Astrocyte (in vitro differentiated cells and primary cell): ENCODE measurements around the gene MAGI1.

Source experiments
- EZH2 ChIP-seq: IDR thresholded peaks from 2 replicates; pipeline ENCODE4 v1.6.1; 2012; ENCODE audit warnings: mild to moderate bottlenecking, low read length, inconsistent platforms; ENCODE audit not compliant: insufficient read depth
- TF ChIP-seq, protein P1 (sequence below): IDR thresholded peaks from 2 replicates; pipeline ENCODE4 v1.5.1; 2011; ENCODE audit warnings: low read depth, mild to moderate bottlenecking, inconsistent platforms, low read length, moderate library complexity; ENCODE audit not compliant: insufficient read depth

DNA sequence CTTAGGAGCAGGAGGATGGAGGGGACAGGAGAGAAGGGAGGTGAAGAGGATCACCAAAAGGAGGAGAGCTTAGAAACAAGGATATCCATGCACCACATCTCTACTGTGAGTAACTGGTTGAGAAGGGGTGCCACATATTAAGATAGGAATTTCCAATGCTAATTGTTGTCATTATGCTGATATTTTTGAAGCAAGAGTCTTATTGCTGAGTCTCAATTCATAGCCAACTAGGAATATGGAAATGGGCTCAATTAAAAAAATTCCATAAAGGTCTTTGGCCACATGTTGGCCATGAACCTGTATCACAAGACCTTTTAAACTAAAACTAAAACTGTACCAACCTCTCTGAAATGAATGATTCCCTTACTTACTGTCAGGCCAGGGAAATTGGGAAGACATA, 642.6 kb downstream of the MAGI1 start:
- TF ChIP-seq, protein P1, sequence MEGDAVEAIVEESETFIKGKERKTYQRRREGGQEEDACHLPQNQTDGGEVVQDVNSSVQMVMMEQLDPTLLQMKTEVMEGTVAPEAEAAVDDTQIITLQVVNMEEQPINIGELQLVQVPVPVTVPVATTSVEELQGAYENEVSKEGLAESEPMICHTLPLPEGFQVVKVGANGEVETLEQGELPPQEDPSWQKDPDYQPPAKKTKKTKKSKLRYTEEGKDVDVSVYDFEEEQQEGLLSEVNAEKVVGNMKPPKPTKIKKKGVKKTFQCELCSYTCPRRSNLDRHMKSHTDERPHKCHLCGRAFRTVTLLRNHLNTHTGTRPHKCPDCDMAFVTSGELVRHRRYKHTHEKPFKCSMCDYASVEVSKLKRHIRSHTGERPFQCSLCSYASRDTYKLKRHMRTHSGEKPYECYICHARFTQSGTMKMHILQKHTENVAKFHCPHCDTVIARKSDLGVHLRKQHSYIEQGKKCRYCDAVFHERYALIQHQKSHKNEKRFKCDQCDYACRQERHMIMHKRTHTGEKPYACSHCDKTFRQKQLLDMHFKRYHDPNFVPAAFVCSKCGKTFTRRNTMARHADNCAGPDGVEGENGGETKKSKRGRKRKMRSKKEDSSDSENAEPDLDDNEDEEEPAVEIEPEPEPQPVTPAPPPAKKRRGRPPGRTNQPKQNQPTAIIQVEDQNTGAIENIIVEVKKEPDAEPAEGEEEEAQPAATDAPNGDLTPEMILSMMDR = no peak
- no peak for TF ChIP-seq EZH2
